Breast epithelium (tissue), 3 donors: ENCODE measurements around the gene BRICD5.

Experiments used
- CTCF ChIP-seq, 3 donors: fragments of 450-650 bp; IDR thresholded peaks; one replicate each; pipeline ENCODE4 v1.5.1; 2016 to 2017; ENCODE audit warnings: antibody characterized with exemption in 3 of 3, mild to moderate bottlenecking in 3 of 3, moderate library complexity in 3 of 3
- POLR2A ChIP-seq: fragments of 450-650 bp; IDR thresholded peaks from one replicate; pipeline ENCODE4 v1.6.1; 2016; ENCODE audit warnings: antibody characterized with exemption, mild to moderate bottlenecking, moderate library complexity
- POLR2AphosphoS5 ChIP-seq, 3 donors: sonication (generic); formaldehyde crosslinking; IDR thresholded peaks; one replicate each; pipeline ENCODE4 v1.6.1; 2017; ENCODE audit warnings: antibody characterized with exemption in 3 of 3

- no peak for TF ChIP-seq CTCF (IDR thresholded peaks at IDR 0.05)
- TF ChIP-seq POLR2AphosphoS5 (IDR thresholded peaks at IDR 0.05): no peak
- TF ChIP-seq POLR2A: no peak
Measured at GRCh38 chr16:2243781-2244180, 33.1 kb upstream of the BRICD5 start.
